HG02798 (cell line): ENCODE measurements around the gene CFAP73.
"Not testable (repeated sequence)": the region's sequence is repeated elsewhere in the genome, so short reads cannot be mapped to it uniquely, and the experiment has no call there.

Experiments
- ATAC-seq: cut with Tn5 transposase; IDR thresholded peaks from one replicate; pipeline ENCODE4 v1.9.1; 2021; ENCODE audit warnings: mild to moderate bottlenecking; ENCODE audit not compliant: unreplicated experiment, poor library complexity

CFAP73 gene

GRCh38 chr12:113138826-113139225, 10.7 kb upstream of the CFAP73 start:
- no peak for ATAC-seq

GRCh38 chr12:113140706-113141105, 8.8 kb upstream of the CFAP73 start:
- no peak for ATAC-seq

DNA sequence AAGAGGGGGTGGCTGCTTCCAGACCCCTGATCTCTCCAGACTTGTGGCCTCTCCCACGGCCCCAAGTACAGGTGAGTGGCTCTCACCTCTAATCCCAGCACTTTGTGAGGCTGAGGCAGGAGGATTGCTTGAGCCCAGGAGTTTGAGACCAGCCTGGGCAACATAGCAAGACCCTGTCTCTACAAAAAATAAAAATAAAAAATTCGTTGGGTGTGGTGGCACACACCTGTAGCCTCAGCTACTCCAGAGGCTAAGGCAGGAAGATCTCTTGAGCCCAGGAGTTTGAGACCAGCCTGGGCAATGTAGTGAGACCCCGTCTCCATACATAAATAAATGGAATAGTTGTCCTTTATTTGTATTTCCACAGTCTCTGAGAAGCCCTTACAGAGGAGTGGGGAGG, 7.8 kb upstream of the CFAP73 start:
- not testable (repeated sequence) for ATAC-seq

DNA sequence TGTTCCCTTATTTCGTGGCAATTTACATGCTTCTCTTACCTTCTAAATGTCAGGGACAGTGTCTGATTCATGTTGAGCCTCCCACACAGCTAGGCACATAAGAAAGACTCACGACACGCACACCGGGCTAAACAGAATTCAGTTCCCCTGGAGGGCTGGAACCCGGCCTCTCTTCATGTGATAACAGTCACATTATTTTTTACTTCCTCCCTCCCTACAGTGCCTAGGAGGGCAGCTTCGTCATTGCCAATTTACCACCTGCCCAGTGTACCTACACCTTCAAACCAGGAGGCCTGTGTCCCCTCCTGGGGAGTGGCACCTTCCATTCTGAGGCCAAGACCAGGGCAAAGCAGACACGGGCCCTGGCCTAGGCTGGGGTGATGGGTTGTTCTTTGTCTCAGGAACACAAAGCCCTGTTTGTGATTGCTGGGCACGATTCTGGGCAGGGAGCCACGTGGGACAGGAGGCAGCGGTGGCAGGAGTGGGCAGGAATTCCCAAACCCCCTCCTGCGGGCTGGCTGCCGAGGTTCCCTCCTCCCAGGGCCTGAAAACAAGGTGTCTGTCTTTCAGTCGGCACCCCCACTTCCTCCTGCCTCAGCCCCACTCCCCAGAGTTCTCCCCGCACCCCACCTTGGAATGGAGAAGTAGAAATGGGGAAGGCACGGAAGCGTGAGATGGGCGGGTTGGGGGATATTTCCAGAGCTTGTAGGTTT, 7.2 kb upstream of the CFAP73 start:
- ATAC-seq = no peak

DNA sequence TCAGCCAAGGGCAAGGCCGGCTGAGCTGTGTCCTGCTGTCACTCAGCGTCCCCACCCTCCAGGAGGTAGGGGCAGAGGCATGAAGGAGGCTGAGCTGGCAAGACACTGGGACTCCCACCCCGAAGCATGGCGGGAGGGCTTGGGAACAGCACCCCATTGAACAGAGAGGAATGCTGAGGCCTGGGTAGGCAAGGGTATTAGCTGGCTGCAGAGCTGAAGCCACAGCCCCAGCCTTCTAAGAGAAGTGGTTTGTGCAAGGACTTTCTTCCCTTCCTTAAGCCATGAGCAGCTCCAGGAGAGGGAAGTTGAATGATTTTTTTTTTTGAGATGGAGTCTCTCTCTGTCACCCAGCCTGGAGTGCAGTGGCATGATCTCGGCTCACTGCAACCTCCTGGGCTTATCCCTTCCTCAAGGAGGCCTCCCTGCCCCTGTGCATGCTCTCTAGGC, 6.6 kb upstream of the CFAP73 start:
- no peak for ATAC-seq

GRCh38 chr12:113143959-113144358, 5.6 kb upstream of the CFAP73 start:
- no peak for ATAC-seq

GRCh38 chr12:113144806-113145205, 4.7 kb upstream of the CFAP73 start:
- ATAC-seq = no peak

GRCh38 chr12:113145720-113146551, 3.6 kb upstream of the CFAP73 start:
- no peak for ATAC-seq

DNA sequence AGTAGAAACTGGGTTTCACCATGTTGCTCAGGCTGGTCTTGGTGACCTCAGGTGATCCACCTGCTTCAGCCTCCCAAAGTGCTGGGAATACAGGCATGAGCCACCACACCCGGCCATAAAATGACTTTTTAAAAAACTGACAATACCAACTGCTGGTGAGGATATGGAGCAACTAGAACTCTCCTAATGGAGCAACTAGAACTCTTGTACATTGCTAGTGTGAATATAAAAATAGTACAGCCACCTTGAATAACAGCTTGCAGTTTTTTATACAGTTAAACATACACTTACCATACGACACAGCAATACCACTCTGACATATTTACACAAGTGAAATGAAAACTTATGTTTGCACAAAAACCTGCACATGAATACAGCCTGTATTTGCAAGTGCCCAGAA, 2.5 kb upstream of the CFAP73 start:
- ATAC-seq = no peak

DNA sequence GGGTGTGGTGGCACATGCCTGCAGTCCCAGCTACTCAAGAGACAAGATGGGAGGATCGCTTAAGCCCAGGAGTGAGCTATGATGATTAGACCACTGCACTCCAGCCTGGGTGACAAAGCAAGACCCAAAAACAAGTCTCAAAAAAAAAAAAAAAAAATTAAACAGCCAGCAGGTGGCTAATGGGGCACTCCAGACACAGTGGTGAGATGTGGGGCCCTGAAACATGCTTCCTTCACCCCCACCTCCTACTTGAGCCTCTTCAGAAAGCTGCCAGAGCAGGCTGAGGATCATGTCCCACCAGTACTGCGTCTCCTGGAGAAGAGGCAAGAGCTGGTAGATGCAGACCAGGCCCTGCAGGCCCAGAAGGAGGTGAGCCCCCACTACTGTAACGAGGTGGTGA, 2.1 kb downstream of the CFAP73 start:
- no peak for ATAC-seq

DNA sequence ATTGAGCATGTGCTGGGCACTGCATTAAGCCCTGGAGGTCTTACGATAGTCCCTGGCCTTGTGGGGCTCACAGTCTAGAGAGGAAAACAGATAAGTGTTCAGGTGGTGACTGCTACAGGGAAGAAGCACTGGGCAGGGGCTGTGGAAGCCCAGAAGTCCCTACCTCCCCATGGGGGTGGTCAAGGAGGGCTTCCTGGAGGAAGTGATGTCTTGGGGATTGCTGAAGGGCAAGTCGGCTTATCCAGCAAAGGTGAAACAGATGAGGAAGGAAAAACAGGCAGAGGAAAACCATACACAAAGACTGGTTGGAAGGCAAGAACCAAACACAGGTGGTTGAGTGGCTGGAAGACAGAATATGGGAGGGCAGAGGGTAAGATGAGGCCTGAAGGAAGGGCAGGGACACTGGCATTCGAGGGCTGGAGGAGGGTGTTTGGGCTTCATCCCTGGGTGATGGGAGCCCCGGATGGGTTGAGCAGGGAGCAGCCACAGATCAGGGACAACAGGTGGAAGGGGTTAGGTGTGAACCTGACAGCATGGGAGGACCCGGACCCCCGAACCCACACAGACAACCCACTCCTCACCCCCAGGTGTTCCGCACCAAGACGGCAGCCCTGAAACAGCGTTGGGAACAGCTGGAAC, 2.8 kb downstream of the CFAP73 start:
- no peak for ATAC-seq

GRCh38 chr12:113152835-113153814, 3.6 kb downstream of the CFAP73 start:
- peak; percentile 67 for ATAC-seq

- no peak for ATAC-seq
Measured at GRCh38 chr12:113154351-113154973, 4.9 kb downstream of the CFAP73 start.

DNA sequence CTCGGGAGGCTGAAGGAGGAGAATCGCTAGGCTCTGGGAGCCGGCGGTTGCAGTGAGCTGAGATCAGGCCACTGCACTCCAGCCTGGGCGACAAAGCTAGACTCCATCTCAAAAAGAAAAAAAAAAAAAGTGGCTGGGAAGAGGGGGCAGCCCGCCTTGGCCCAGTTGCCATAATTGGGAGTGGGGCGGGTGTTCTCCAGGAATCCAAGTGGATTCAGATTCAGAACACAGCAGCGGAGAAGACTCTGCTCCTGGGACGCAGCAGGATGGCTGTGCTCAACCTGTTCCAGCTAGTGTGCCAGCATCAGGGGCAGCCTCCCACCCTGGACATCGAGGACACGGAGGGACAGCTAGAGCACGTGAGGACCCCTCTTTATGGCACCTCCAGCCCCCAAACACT, 5.5 kb downstream of the CFAP73 start:
- no peak for ATAC-seq

GRCh38 chr12:113155646-113156045, 6.1 kb downstream of the CFAP73 start:
- no peak for ATAC-seq

DNA sequence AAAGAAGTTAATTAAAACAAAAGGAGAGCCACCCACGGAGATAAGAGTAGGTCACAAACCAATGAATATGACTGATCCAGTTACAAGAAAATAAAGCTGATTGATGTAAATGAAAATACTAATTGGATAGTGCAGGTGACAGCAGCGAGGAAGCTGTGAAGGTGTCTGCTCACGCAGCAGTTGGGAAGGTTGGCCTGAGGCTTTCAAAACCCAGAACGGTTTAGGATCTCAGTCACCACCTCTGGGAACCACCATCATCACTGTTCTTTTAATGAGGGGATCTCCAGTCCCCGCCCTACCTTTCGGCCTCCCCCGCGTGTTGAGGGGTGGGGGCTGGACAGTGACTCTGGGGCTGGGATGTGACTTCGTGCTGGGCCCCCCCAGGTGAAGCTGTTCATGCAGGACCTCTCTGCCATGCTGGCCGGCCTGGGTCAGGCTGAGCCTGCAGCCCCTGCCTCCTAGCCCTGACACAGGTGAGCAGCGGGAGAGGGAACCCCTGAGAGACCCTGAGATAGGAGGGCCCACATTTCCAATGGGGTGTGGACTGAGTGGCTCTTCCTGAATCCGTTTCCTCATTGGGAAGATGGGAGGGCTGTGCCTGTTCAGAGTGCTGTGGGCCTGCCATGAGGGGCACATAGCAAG, 7.8 kb downstream of the CFAP73 start:
- ATAC-seq = no peak

GRCh38 chr12:113158439-113159203, 9.1 kb downstream of the CFAP73 start:
- no peak for ATAC-seq

DNA sequence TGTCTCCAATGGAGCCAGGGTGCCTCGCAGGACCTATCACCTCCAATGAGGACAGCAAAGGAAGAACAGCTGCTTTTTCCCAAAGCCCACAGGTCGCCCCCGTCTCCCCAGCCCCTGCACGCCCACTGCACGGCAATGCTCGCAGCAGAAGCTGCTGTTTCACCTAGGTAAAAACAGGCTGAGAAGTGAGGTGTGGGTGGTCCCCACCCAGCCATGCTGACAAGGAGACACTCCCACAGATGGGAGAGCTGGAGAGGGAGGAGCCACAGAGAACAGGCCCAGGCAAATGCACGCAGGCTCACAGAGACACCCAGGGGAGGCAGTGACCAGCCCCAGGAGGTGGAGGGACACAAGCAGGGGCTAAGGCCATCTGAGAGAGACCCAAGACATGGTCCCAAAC, 10.4 kb downstream of the CFAP73 start:
- ATAC-seq = no peak
